Cerebellar nuclear complex (tissue), 1 donor: Measurements from ENCODE around the gene RBM45.
A peak's percentile ranks its signal among the peaks of the same experiment; 100 is the strongest.
"Not testable (repeated sequence)": the region's sequence is repeated elsewhere in the genome, so short reads cannot be mapped to it uniquely, and the experiment has no call there.

Experiments used
- DNase-seq, 2 experiments: peaks; one replicate each; lab custom pipeline; 2025; lab: John Stamatoyannopoulos, UW

Gene RBM45

DNA sequence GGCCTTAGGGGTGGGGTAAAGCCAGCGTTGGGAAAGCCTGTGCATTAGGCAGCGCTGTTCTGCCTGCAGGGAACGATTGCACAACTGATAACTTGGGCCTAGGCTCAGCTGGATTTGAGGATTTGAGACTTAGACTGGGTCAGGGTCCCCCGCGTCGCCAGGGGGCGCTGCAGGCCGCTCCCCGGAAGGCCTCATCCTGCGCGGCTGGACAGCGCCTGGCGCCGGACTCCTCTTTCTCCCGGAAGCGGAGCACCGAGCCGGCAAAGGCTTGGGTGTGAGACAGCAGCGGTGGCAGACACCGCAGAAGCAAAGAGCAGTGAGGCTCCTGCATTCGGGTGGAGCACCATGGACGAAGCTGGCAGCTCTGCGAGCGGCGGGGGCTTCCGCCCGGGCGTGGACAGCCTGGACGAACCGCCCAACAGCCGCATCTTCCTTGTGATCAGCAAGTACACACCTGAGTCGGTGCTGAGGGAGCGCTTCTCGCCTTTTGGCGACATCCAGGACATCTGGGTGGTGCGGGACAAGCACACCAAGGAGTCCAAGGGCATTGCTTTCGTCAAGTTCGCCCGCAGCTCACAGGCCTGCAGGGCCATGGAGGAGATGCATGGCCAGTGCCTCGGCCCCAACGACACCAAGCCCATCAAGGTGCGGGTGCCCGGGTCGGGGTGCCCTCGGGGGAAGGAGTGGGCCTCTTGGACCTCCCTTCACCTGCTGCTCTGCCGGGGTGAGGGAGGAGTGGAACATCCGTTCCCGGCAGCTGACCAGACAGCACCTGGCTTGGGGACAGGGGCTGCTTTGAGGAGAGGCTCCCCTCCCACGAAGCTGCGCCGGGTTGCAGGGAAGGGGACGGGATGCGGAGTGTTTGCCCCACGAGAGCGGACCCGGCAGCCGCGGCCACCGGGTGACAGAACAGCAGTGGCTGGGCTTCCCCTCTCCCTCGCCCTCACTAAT is at the start of gene RBM45:
RBM45 (plus strand) TSS at position 236 of the 951 bp plus-strand sequence; CDS start at position 346, 110 bp downstream.
- peak in 1 of 2 experiments; percentile 33 for DNase-seq

DNA sequence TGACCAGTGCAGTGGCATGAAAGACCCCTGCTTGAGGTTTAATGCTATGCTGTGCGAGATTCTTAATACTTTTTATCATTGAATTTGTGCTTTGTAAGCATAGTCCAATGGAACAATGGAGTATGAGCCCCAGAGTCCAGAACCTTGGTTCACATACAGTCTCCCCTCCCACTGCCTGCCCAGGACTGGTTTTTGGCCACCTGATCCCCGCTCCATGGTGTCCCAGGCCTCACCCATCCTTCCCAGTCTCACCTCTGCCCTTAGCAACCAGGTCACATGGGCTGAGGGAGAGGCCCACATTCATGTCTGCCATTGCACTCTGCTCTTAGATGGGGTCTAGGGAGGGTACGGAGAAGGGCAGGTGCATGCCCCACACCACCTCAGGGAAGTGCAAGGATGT is 45.9 kb upstream of the RBM45 start:
- DNase-seq: no peak

DNA sequence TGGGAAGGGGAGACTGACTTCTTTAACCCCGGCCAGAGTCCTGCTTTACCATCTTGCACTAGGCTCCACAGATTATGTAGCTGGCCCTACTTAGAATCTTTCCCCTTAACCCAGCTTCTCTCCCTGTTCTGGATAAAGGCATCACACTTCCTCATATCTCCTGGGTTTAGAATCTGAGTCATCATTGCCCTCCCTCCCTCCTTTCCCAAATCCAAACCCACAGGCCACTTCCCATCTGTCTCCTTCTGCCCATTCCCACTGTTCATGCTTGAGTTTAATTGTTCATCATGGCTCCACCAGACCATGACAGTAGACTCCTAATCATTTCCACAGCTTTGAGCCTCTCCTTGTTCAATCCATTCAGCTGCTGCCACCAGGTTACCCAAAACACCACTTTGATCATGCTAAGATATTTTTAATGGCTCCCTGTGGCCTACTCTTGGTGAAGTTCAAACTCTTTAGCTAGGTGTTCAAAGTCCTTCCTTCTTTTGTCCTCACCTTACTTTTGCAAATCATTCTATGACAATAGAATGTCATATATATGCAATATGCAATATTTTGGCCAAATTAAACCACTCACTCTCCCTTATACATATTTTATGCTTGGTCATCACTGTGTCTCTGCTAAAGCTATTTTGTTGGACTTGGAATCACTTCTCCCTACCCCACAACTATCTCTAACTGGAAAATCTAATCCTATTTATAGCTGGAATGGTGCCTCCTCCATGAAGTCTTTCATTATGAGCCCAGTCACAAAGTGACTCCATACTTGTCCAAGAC is 45.2 kb upstream of the RBM45 start:
- DNase-seq: no peak

DNA sequence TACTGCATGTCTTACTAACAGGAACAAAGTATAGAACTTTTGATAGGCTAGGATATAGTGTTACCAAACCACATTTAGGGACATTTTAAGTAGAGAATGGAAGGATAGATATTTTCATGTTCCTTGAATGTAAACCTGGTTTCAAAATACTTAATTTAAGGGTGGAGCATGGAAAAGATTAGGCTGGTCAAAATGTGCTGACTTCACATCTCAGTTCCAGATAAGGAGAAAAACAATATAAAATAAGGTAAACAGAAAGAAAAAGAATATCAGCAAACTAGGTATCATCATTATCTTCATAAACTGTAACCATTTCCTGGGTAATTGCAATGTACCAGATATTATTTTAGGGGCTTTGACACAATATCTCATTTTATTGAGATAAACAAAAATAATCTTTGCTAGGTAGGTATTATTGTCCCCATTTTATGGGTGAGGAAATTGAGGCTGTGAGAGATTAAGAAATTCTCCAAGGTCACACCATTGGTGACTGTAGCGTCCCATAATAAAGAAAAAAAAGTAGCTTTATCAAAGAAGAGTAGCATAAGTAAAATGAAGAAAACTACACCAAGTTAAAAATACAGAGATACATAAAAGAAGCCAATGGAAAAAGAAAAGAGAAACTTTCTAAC is 43.3 kb upstream of the RBM45 start:
- DNase-seq: no peak

DNA sequence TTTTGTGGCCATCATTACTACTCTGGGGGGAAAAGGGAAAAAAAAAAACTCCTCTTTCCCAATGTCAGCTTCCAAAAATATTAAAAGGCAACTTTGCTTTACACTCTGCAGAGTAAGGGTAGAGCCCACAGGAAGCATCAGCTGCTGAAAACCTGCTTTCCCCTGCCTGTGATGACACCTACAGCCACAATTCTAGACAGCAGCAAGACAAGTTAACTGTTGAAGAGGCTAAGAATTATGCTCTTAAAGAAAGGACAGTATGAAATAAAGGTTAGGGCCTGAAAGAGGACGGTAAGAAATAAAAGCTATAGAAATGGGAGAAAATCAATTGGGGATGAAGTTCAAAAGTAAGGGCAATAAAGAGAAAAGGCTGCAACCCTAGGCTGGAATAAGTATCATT is 42.7 kb upstream of the RBM45 start:
- no peak for DNase-seq

DNA sequence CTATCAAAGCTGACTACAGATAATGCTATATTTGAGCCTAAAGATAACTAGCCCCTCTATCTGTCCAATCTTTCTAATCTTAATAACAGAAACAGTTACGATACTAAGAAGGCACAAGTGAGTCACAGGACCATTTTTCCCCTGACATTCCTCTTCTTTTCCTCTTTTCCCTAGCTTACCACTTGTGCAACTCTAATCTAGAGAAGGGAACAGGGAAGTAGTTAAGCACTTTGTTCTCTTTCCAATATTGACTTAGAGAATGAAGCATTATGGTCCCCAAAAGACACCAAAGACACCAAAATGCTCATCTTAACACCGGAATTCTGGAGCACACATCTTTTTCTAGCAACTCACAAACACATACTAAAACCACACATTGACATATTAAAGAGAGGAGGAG is 41.4 kb upstream of the RBM45 start:
- DNase-seq: no peak

DNA sequence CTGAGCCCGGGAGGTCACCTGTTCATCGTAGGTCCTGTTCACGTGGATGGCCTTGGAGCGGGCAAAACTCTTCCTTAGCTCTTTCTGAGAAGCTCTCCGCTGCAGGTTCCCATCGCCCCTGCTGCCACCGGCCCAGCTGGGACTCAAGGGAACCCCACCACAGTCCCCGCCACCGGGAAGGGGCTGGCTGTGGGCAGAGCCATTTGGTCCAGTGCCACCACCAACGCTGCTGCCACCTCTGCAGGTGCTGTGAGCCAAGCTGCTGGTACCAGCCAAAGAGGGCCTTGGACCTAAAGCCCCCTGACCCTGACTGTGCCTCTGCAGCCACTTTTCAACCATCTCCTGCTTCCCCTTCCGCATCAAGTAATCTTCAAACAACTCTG is 40.2 kb upstream of the RBM45 start:
- DNase-seq: no peak

DNA sequence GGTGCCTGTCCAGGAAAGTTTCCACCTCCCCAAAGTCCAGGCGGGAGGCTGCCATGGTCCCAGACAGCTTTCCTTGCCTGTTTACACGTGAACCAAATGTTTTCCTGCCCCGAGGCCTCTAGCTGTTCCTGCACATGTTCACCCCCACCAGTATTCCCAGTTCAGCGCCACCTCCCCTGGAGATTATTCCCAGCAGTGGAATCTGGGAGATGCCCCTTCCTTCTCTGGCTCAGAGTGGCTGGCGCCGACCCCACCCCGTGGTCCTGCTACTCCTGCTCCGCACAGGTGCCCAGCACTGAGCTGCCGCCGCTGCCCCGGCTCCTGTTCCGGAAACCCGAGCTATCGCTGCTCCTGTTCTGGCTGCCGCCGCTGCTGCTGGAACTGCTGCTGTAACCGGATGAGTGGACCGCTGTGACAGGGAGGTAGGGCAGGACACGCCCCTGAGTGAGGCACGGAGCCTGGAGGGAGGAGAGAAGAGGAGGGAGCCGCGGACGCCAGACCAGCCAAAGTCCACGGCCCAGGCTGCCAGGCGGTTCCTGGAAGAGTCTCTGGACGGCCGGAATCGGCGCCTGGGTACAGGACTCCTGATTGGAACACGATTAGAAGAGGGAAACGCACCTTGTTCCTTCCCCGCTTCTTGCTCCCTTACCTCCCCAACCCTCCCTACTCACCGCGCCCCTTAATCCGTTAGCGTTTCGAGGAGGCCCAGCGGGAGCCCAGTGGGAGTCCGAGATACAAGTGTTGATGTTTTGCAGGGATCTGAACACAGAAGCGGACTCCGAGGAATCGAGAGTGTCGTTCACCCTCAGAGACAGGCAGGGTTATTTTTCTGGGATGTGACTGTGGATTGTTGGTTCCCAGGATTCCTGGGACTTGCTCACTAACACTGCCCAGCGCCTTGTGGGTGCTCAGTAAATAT is 39.6 kb upstream of the RBM45 start, which contains the start of gene PDE11A:
PDE11A (minus strand) TSS at position 395 of the 919 bp plus-strand sequence; CDS start at position 55, 340 bp downstream.
- no peak for DNase-seq

DNA sequence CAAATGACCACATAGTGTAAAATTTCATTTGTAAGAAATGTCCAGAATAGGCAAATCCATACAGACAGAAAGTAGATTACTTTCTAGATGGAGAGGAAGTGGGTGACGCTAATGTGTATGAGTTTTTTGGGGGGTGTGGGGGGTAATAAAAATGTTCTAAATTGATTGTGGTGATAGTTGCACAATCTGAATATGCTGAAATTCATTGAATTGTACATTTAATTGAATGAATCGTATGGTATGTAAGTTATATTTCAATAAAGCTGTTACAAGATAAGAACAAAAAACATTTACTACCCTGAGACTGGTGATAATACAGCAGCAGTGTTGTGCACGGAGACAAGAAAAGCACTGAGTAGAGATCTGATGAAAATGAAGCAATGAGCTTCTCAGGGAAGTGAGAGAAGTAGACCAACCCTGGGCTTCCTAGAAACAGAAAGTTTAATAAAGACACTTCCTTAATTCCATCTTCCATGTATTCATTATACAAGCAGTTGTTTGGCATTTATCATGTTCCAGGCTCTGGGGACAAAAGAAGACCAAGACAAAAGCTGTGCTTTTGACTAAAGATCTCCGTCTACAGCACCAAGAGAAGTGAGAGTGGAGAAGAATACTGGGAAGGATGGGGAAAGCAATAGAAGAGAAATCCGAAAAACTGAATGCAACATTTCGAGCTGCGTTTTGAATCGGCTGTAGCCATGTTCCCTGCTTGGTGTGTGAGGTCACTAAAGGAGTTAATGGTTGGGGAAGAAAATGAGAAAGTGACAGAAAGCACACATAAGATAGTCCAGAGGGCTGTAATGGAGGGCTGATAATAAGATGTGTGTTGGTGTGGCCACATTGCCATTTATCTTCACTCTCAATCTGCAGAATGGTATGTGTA is 37.9 kb upstream of the RBM45 start:
- DNase-seq: no peak

- no peak for DNase-seq
Observed at GRCh38 chr2:178075006-178075326, 37.3 kb upstream of the RBM45 start.

GRCh38 chr2:178076130-178076529 is 36.1 kb upstream of the RBM45 start:
- DNase-seq: no peak

DNA sequence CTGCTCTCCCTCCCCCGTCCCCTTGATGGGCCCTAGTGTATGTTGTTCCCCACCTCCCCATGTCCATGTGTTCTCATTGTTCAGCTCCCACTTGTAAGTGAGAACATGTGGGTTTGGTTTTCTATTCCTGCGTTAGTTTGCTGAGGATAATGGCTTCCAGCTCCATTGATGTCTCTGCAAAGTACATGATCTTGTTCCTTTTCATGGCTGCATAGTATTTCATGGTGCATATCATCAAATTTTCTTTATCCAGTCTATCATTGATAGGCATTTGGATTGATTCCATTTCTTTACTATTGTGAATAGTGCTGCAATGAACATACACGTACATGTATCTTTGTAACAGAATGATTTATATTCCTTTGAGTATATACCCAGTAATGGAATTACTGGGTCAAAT is 33.0 kb upstream of the RBM45 start:
- not testable (repeated sequence) for DNase-seq

DNA sequence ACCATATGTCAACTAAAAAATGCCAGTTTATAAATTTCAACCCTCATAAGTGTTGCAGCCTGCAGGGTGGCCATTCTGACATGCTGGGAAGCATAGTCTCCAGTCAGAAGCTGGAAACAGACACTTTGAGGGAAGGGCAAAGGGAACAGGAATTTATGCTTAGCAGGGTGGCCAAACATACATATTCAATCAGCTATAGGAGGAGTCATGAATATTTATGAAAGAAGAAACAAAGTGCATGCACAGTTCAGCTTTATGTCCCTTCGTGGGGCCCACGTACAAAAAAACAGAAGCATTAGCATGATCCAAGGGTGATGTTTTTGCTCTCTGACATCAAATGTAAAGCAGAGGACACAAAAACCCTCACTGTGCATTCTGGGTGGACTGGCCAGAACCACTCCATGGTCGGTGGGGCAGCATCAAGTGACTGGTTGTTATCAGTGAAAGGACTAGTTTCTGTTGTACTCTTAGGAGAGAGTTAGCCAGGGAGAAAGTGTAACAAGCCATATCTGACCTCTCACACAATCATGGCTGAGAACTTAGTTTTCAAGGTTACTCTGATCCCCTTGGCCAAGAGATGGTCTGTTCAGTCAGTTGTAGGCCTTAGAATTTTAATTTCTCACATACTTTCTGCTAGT is 29.7 kb upstream of the RBM45 start:
- no peak for DNase-seq

GRCh38 chr2:178084273-178084672 is 28.0 kb upstream of the RBM45 start:
- no peak for DNase-seq

DNA sequence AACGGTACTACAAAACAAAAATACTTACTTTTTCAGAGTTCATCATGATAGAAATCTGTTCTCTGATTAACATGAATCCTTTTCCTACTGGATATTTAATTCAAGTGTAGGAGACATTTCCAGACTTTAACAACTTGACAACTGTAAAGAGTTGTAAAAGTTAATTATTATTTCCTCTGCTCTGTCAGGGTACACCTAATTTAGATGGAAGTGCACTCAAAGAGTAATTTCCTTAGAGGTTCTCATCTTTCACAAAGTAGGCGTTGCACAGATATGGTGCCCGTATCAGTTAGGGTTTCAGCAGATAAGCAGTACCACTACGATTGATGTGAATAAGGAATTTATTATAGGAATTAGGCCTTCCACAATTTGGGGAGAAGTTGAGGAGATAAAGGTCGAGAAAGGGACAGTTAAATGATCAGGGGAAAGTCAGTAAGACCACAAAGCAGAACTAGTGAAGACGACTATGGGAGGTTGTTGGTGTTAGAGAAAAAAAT is 23.4 kb upstream of the RBM45 start:
- no peak for DNase-seq

- no peak for DNase-seq
Observed at GRCh38 chr2:178093471-178093870, 18.8 kb upstream of the RBM45 start.

GRCh38 chr2:178101321-178102079 is 10.7 kb upstream of the RBM45 start:
- DNase-seq: no peak

DNA sequence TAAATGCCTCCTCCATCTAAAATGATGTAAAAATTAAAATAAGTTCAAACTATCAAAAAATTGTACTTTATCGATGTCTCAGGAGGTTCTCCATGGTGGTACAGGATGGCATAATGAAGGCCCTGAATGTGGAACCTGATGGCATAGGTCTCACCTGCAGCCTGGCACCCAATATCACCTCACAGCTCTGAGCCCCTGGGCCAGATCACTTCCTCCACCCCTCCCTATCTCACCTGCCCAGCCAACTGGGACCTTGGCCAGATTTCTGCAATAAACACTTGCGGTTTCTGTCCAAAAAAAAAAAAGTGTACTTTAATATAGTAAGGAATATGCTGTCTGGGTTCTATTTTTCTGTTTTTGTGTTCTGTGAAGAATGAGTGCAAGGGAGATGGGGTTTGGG is 6.7 kb upstream of the RBM45 start:
- DNase-seq: no peak

DNA sequence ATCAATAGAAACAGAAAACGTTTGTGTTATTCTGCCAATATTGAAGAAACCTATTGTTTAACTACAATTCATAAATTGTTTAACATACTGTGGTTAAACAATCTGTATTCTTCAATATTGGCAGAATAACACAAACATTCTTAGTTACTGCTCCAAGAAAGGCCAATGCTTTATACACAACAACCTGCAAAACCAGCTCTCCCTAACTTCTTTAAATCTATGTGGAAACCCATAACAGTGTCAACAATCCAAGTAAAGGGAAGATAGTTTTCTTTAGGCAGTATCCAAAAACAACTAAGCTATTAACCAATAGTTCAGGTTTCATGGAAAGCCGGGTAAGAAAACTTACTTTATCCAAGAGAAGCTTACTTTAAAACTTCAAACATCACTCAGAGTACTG is 6.2 kb upstream of the RBM45 start:
- DNase-seq: no peak
